ENCODE data around the gene COX7B.

DNA sequence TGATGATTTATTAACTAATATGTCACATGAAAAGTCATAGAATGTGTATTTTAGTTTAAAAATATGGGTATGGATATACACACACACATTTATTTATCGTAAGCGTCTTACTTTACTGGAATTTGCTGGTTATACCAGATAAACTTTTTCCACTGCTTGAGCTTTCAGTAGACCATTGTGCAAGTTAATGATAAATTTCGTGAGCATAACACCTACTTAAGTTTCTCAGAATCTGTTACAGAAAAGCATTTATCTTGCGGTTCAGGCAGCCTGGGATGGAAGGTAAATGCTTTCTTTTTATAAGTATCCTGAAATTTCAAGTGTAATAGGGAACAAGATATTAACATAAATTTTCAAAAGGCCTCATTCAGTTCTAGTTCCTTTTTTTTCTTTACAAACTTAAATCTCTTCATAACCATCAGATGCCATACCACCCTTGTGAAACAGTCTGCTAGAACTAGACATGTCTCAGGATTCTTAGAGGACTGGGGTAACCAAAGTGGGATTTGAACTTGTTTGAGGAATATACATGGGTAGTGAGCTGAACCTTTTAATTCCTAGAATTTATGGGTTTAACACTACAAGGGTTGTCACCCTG, 38.9 kb downstream of the COX7B start:
- TF ChIP-seq, protein P1, sequence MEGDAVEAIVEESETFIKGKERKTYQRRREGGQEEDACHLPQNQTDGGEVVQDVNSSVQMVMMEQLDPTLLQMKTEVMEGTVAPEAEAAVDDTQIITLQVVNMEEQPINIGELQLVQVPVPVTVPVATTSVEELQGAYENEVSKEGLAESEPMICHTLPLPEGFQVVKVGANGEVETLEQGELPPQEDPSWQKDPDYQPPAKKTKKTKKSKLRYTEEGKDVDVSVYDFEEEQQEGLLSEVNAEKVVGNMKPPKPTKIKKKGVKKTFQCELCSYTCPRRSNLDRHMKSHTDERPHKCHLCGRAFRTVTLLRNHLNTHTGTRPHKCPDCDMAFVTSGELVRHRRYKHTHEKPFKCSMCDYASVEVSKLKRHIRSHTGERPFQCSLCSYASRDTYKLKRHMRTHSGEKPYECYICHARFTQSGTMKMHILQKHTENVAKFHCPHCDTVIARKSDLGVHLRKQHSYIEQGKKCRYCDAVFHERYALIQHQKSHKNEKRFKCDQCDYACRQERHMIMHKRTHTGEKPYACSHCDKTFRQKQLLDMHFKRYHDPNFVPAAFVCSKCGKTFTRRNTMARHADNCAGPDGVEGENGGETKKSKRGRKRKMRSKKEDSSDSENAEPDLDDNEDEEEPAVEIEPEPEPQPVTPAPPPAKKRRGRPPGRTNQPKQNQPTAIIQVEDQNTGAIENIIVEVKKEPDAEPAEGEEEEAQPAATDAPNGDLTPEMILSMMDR (IDR thresholded peaks at IDR 0.05 in 8 of 11, conservative IDR thresholded peaks at IDR 0.05 in 3 of 11) = no peak
- TF ChIP-seq POLR2AphosphoS5 (IDR thresholded peaks at IDR 0.05) (no peak), POLR2A (IDR thresholded peaks at IDR 0.05) (no peak)

Data from spleen (tissue), 7 donors.